ENCODE data around the gene PARD3. TPM values are rescaled to one million over a fixed set of nuclear protein-coding genes. Genes with fewer than 3 reads are reported as not detected.

PARD3 gene
- total RNA-seq, 1 experiment from 2014 or later: 154 TPM

DNA sequence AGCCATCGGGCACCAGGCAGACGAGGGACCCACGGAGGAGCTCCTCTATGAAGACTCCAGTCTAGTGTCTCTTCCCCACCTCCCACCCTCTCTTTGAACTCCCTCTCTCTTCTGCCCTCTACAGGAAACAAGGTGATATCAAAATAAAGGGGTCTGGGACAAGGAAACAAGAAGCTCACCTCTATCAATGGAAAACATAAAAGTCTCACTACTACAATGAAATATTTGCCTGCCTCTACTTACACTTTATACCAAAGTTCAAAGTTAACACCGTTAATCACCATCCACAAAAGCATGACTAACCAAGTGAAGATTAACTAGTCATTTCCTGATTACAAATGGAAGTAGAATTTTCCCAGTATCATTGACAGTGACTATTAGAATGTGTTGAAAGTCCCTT lies 82.2 kb downstream of the PARD3 start:
- no peak overlapping the region for H2AFZ ChIP-seq (ENCODE audit: low read length)
- H3K4me1 ChIP-seq (ENCODE audit: insufficient read depth, low read length): peaks cover 43% of the 10 kb centered on the region
- peak; percentile 93 for DNase-seq
- peak overlapping the region; percentile 0; the same call in 1 of the 2 replicates for H3K4me3 ChIP-seq (ENCODE audit: low read length)
- peak overlapping the region; percentile 59 for H3K4me2 ChIP-seq (ENCODE audit: low read length)
- H3K9me2 ChIP-seq (replicated peaks; ENCODE audit: low read length): no peaks in the 10 kb centered on the region
- peaks cover 27% of the 10 kb centered on the region for H4K20me1 ChIP-seq (ENCODE audit: low read length)
- peaks cover 19% of the 10 kb centered on the region for H3F3A ChIP-seq (ENCODE audit: low read length, unreplicated experiment)
- CTCF ChIA-PET: interaction anchor here (0.6 to 2.7 kb wide), 9 partner anchors 9 to 1900 kb away, joined by 3 to 16 read pairs (median 3); no protein-coding TSS in a partner anchor
- TF ChIP-seq EZH2phosphoT487 (IDR thresholded peaks at IDR 0.05; ENCODE audit: borderline replicate concordance, low read length): no peak
- TF ChIP-seq, protein P1, sequence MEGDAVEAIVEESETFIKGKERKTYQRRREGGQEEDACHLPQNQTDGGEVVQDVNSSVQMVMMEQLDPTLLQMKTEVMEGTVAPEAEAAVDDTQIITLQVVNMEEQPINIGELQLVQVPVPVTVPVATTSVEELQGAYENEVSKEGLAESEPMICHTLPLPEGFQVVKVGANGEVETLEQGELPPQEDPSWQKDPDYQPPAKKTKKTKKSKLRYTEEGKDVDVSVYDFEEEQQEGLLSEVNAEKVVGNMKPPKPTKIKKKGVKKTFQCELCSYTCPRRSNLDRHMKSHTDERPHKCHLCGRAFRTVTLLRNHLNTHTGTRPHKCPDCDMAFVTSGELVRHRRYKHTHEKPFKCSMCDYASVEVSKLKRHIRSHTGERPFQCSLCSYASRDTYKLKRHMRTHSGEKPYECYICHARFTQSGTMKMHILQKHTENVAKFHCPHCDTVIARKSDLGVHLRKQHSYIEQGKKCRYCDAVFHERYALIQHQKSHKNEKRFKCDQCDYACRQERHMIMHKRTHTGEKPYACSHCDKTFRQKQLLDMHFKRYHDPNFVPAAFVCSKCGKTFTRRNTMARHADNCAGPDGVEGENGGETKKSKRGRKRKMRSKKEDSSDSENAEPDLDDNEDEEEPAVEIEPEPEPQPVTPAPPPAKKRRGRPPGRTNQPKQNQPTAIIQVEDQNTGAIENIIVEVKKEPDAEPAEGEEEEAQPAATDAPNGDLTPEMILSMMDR (conservative IDR thresholded peaks at IDR 0.05; ENCODE audit: low read depth, low read length): peak; percentile 86
- no peak for TF ChIP-seq EZH2 (IDR thresholded peaks at IDR 0.05; ENCODE audit: low read length, unreplicated experiment)
- intact Hi-C loops (cut with micrococcal nuclease): loop anchor here (1.0 kb wide), 2 partner anchors 25 to 34 kb away; no protein-coding TSS in a partner anchor
- H3K79me2 ChIP-seq (ENCODE audit: low read length): peaks cover 92% of the 10 kb centered on the region
- H3K27ac ChIP-seq (ENCODE audit: low read length): peak overlapping the region; percentile 71
- ATAC-seq: peak; percentile 25
- H3K9me3 ChIP-seq (ENCODE audit: low read length): no peaks in the 10 kb centered on the region
- POLR2A ChIA-PET (ENCODE audit: unreplicated experiment): interaction anchor here (0.6 to 0.7 kb wide), 4 partner anchors 20 to 997 kb away, joined by 3 to 8 read pairs (median 6); no protein-coding TSS in a partner anchor
- no peaks in the 10 kb centered on the region for H3K36me3 ChIP-seq (ENCODE audit: low read depth, low read length)
- peak overlapping the region; percentile 33 for H3K9ac ChIP-seq (ENCODE audit: low read length)
- H3K27me3 ChIP-seq (ENCODE audit: low read length): no peaks in the 10 kb centered on the region
- BruUV-seq (replicated peaks): no TSS peak

GRCh38 chr10:34731885-34732701 lies 83.0 kb downstream of the PARD3 start:
- peak overlapping the region; percentile 2; the same call in 1 of the 2 replicates for H3K4me3 ChIP-seq (ENCODE audit: low read length)
- BruUV-seq (replicated peaks): no TSS peak
- H4K20me1 ChIP-seq (ENCODE audit: low read length): peaks cover 27% of the 10 kb centered on the region
- H3K9me2 ChIP-seq (replicated peaks; ENCODE audit: low read length): no peaks in the 10 kb centered on the region
- H3K27ac ChIP-seq (ENCODE audit: low read length): peak overlapping the region; percentile 71
- no peaks in the 10 kb centered on the region for H3K36me3 ChIP-seq (ENCODE audit: low read depth, low read length)
- H3F3A ChIP-seq (ENCODE audit: low read length, unreplicated experiment): peaks cover 19% of the 10 kb centered on the region
- TF ChIP-seq EZH2phosphoT487 (IDR thresholded peaks at IDR 0.05; ENCODE audit: borderline replicate concordance, low read length): no peak
- no peak for TF ChIP-seq EZH2 (IDR thresholded peaks at IDR 0.05; ENCODE audit: low read length, unreplicated experiment)
- TF ChIP-seq, protein P1 (conservative IDR thresholded peaks at IDR 0.05; ENCODE audit: low read depth, low read length): no peak
- H2AFZ ChIP-seq (ENCODE audit: low read length): no peak overlapping the region
- DNase-seq (peak; percentile 100), ATAC-seq (peak; percentile 87)
- peak overlapping the region; percentile 16 for H3K9ac ChIP-seq (ENCODE audit: low read length)
- peak overlapping the region; percentile 59 for H3K4me2 ChIP-seq (ENCODE audit: low read length)
- intact Hi-C loops (cut with micrococcal nuclease): loop anchor here (1.0 kb wide), 2 partner anchors 26 to 33 kb away; no protein-coding TSS in a partner anchor
- peaks cover 92% of the 10 kb centered on the region for H3K79me2 ChIP-seq (ENCODE audit: low read length)
- ChIA-PET CTCF (interaction anchor here (0.6 to 2.7 kb wide), 16 partner anchors 8 to 254 kb away, joined by 3 to 16 read pairs (median 5); no protein-coding TSS in a partner anchor), POLR2A (ENCODE audit: unreplicated experiment) (interaction anchor here (0.6 to 1.0 kb wide), 13 partner anchors 26 to 1111 kb away, joined by 3 to 11 read pairs (median 4); partner anchors contain the start of gene PARD3)
- no peaks in the 10 kb centered on the region for H3K27me3 ChIP-seq (ENCODE audit: low read length)
- H3K9me3 ChIP-seq (ENCODE audit: low read length): no peaks in the 10 kb centered on the region
- peaks cover 43% of the 10 kb centered on the region for H3K4me1 ChIP-seq (ENCODE audit: insufficient read depth, low read length)
